HCT116 (cell line): ENCODE results near the gene SH2D1A. TPM values are rescaled to one million over a fixed set of nuclear protein-coding genes. Genes with fewer than 3 reads are reported as not detected.

Experiments
- ATAC-seq: fragments of 200-7000 bp; cut with Tn5 transposase; 2 replicates; pipeline ENCODE4 v1.9.1; 2020; ENCODE audit warnings: mild to moderate bottlenecking, moderate library complexity
- BruUV-seq: library from RNA; stranded (reverse); fragments of 400-500 nt; replicated peaks from 2 replicates; lab custom pipeline; 2021; lab: Mats Ljungman, UMichigan
- CTCF ChIA-PET: fragments of 300-600 bp; sonication (Branson Sonifier 250); formaldehyde crosslinking; loops from one replicate; lab custom pipeline; 2021; ENCODE audit warnings: antibody characterized with exemption; lab: Charles Lee
- POLR2A ChIA-PET: fragments of 300-600, 350-600 bp; sonication (Branson Sonifier 250); formaldehyde crosslinking; loops from one replicate; lab custom pipeline; 2021; ENCODE audit warnings: antibody characterized with exemption; lab: Charles Lee
- RAD21 ChIA-PET, 2 experiments: fragments of 300-600 bp; sonication (Branson Sonifier 250); formaldehyde crosslinking; loops; one replicate each; lab custom pipeline; 2023; ENCODE audit warnings: low total read pairs in 2 of 2; ENCODE audit not compliant: uncharacterized antibody in 2 of 2, unreplicated experiment in 2 of 2, low non-redundant PET in 1 of 2; lab: Charles Lee
- DNase-seq: peaks from one replicate; pipeline ENCODE4 v3.0.0-alpha.2; 2010; ENCODE audit warnings: low read depth, low spot score
- H2AFZ ChIP-seq: fragments of 200-600 bp; shearing (Covaris generic), sonication (generic); 2 replicates; pipeline ENCODE4 v1.6.1; 2017; ENCODE audit warnings: low read depth, mixed run types, mixed read lengths, antibody characterized with exemption, low read length; ENCODE audit not compliant: poor library complexity, severe bottlenecking
- H3K27ac ChIP-seq: 2 replicates; pipeline ENCODE4 v1.5.1; 2012; ENCODE audit warnings: low read depth, low read length
- H3K27me3 ChIP-seq: fragments of 200-600 bp; sonication (generic); 2 replicates; pipeline ENCODE4 v1.6.1; 2016; ENCODE audit warnings: mixed run types, low read length, mixed read lengths; ENCODE audit not compliant: insufficient read depth
- H3K36me3 ChIP-seq, 2 experiments: fragments of 200-500 bp in 1 of 2; fragments of 200-600 bp in 1 of 2; sonication (Bioruptor generic) in 1 of 2; sonication (generic) in 1 of 2; 2 replicates each; pipeline versions ENCODE4 v1.5.1 to v1.6.1; 2014 to 2016; ENCODE audit warnings: low read length in 2 of 2, inconsistent platforms in 1 of 2, mixed read lengths in 1 of 2, mixed run types in 1 of 2; ENCODE audit not compliant: insufficient read depth in 2 of 2, control insufficient read depth in 1 of 2
- H3K4me1 ChIP-seq, 2 experiments: fragments of 200-600 bp in 1 of 2; sonication (generic) in 1 of 2; 2 replicates each; pipeline versions ENCODE4 v1.5.1 to v1.6.1; 2012 to 2017; ENCODE audit warnings: low read length in 2 of 2, inconsistent platforms in 1 of 2, mild to moderate bottlenecking in 1 of 2, mixed read lengths in 1 of 2, mixed run types in 1 of 2, moderate library complexity in 1 of 2; ENCODE audit not compliant: insufficient read depth in 2 of 2, control insufficient read depth in 1 of 2
- H3K4me2 ChIP-seq: fragments of 200-600 bp; sonication (generic); 2 replicates; pipeline ENCODE4 v1.6.1; 2017; ENCODE audit warnings: mixed run types, low read length, mixed read lengths
- H3K4me3 ChIP-seq, 2 experiments: fragments of 200-600 bp in 1 of 2; sonication (generic) in 1 of 2; replicated peaks in 1 of 2; 2 replicates each; pipeline ENCODE4 v1.5.1; 2011 to 2016; ENCODE audit warnings: low read length in 2 of 2, control low read depth in 1 of 2, low read depth in 1 of 2, mild to moderate bottlenecking in 1 of 2, mixed read lengths in 1 of 2, mixed run types in 1 of 2
- H3K79me2 ChIP-seq: fragments of 200-600 bp; sonication (generic); 2 replicates; pipeline ENCODE4 v1.6.1; 2017; ENCODE audit warnings: mild to moderate bottlenecking, mixed run types, low read length, moderate library complexity, mixed read lengths; ENCODE audit not compliant: insufficient read depth
- H3K9ac ChIP-seq: fragments of 200-600 bp; sonication (generic); 2 replicates; pipeline ENCODE4 v1.6.1; 2016; ENCODE audit warnings: low read length, mixed read lengths
- H3K9me2 ChIP-seq: fragments of 200-600 bp; sonication (generic), shearing (Covaris generic); 2 replicates; pipeline ENCODE4 v1.6.1; 2017; ENCODE audit warnings: mixed run types, mild to moderate bottlenecking, moderate library complexity; ENCODE audit not compliant: insufficient read depth
- H3K9me3 ChIP-seq, 2 experiments: fragments of 200-500 bp in 1 of 2; fragments of 200-600 bp in 1 of 2; sonication (Bioruptor generic) in 1 of 2; sonication (generic) in 1 of 2; 2 replicates each; pipeline ENCODE4 v1.6.1; 2014 to 2017; ENCODE audit warnings: low read length in 2 of 2, mixed read lengths in 2 of 2, inconsistent platforms in 1 of 2, low read depth in 1 of 2, mild to moderate bottlenecking in 1 of 2, mixed run types in 1 of 2, moderate library complexity in 1 of 2; ENCODE audit not compliant: control insufficient read depth in 1 of 2, insufficient read depth in 1 of 2
- H4K20me1 ChIP-seq: fragments of 200-600 bp; sonication (generic), shearing (Covaris generic); 2 replicates; pipeline ENCODE4 v1.6.1; 2017; ENCODE audit warnings: mixed run types, mild to moderate bottlenecking, moderate library complexity; ENCODE audit not compliant: insufficient read depth
- EZH2 ChIP-seq: fragments of 200-600 bp; sonication (generic); IDR thresholded peaks from 2 replicates; pipeline ENCODE4 v1.6.1; 2017; ENCODE audit warnings: antibody characterized with exemption, mixed run types
- EZH2phosphoT487 ChIP-seq: fragments of 200-600 bp; IDR thresholded peaks from 2 replicates; pipeline ENCODE4 v1.6.1; 2018; ENCODE audit warnings: antibody characterized with exemption, borderline replicate concordance
- JUND ChIP-seq: IDR thresholded peaks from 2 replicates; pipeline ENCODE4 v1.6.1; 2012
- MAX ChIP-seq: IDR thresholded peaks from 2 replicates; pipeline ENCODE4 v1.6.1; 2012
- SIN3A ChIP-seq: IDR thresholded peaks from 2 replicates; pipeline ENCODE4 v1.6.1; 2012; ENCODE audit warnings: low read depth
- SRF ChIP-seq: IDR thresholded peaks from 2 replicates; pipeline ENCODE4 v1.6.1; 2012; ENCODE audit warnings: low read depth
- ZFX ChIP-seq: fragments of 450-650 bp; IDR thresholded peaks from 2 replicates; pipeline ENCODE4 v1.6.1; 2017
- ZNF274 ChIP-seq: fragments of 200-500 bp; sonication (Bioruptor generic); IDR thresholded peaks from 2 replicates; pipeline ENCODE4 v1.6.1; 2014; ENCODE audit warnings: mild to moderate bottlenecking, low read depth, low read length, inconsistent platforms
- intact Hi-C: fragments of 100-400 bp; cut with micrococcal nuclease; formaldehyde crosslinking; loops from 2 replicates; pipeline ENCODE4 v1.10.0; 2022
- total RNA-seq: library from RNA; stranded (reverse); gene quantifications from one replicate; pipeline ENCODE4 v1.2.1, GENCODE V29; 2021; ENCODE audit not compliant: unreplicated experiment

Gene SH2D1A
- total RNA-seq, 1 experiment from 2014 or later: 0.15 TPM

GRCh38 chrX:124344246-124344645 lies 2.1 kb upstream of the SH2D1A start:
- DNase-seq: no peak
- Histone ChIP-seq H3K4me1 (no peaks in the 10 kb centered on the region), H2AFZ (no peak overlapping the region), H3K4me3 (no peak overlapping the region), H3K27me3 (no peaks in the 10 kb centered on the region), H3K36me3 (no peaks in the 10 kb centered on the region), H3K9me3 (no peaks in the 10 kb centered on the region), H4K20me1 (no peaks in the 10 kb centered on the region), H3K9me2 (no peaks in the 10 kb centered on the region), H3K9ac (no peak overlapping the region), H3K4me2 (no peak overlapping the region), H3K27ac (no peak overlapping the region), H3K79me2 (no peaks in the 10 kb centered on the region)
- no TSS peak for BruUV-seq
- intact Hi-C loops: no loop called here
- ChIA-PET RAD21 (no interaction called here), CTCF (no interaction called here), POLR2A (no interaction called here)
- TF ChIP-seq MAX: no peak
- TF ChIP-seq SRF: no peak
- TF ChIP-seq EZH2: no peak
- TF ChIP-seq SIN3A: no peak
- no peak for TF ChIP-seq JUND
- no peak for TF ChIP-seq ZFX
- ATAC-seq: no peak

GRCh38 chrX:124346877-124347241 lies 496 bp downstream of the SH2D1A start:
- CTCF ChIA-PET: no interaction called here
- intact Hi-C loops: no loop called here
- no peak for DNase-seq
- TF ChIP-seq ZNF274 (no peak), EZH2phosphoT487 (no peak)
- TF ChIP-seq, all 23 proteins: peak for 0
- Histone ChIP-seq H3K9ac (no peak overlapping the region), H3K4me1 (no peaks in the 10 kb centered on the region), H3K4me3 (no peak overlapping the region), H3K4me2 (no peak overlapping the region), H3K9me2 (no peaks in the 10 kb centered on the region), H3K27me3 (no peaks in the 10 kb centered on the region), H3K79me2 (no peaks in the 10 kb centered on the region), H3K9me3 (no peaks in the 10 kb centered on the region), H3K36me3 (no peaks in the 10 kb centered on the region), H2AFZ (no peak overlapping the region), H3K27ac (no peak overlapping the region), H4K20me1 (no peaks in the 10 kb centered on the region)
- BruUV-seq: no TSS peak
- no peak for ATAC-seq
- RAD21 ChIA-PET: no interaction called here
- POLR2A ChIA-PET: no interaction called here
